DMS53 treated with DMSO at 0.1 percent for 48 hours (cell line): Measurements from ENCODE around the gene C6orf15.

Experiments
- DNase-seq: peaks from one replicate; lab custom pipeline; 2025; ENCODE audit not compliant: unreplicated experiment; lab: John Stamatoyannopoulos, UW

C6orf15 gene

DNA sequence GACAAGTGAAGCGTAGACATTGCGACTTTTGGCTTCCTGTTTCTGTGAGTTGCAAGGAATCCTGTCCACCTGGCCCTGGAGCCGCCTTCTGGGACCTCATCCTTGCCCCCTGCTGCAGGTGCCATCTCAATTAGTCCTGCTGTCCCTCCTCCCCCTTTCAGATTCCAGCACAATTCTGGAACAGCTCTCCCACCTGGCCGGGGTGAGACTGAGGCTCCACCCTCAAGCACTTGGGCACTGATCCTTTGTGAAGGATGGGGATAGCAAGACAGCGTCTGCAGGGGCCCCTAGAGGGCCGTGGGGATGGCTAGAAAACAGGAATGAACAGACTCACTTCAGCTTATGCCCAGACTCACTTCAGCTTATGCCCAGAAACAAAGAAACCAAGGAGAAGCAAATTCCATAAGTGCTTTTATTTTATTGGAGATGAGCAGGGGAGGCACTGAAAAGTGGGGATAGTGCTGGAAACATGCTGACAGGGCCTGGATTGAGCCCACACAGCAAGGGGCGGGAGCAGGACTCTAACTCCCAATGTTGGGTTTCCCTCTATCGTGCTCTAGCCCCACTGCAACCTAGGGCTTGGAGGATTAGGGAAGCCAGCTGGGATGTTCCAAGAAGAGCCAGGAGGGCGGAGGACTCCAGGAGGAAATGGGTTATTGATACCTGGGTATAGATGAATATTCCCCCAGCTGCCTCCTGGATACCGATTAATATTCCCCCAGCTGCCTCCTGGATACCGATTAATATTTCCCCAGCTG is 1.4 kb downstream of the C6orf15 start:
- DNase-seq = no peak

DNA sequence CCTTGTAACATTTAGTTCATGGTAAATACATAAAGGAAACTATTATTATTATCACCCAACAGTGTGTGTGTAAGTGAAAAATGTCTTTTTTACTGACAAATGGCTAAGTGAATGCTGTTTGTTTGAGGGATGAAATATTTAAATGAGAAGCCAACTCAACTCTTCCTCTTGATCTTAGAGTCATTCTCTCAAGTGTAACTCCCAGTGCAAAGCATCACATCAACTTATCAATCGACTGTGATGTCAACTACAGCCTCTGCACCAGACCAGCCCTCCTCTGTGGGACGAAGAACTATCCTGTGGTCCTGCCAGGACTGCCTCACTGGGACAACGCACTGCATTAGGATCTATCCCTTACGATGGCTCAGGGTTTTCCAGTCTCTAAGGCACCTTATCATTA is 5.3 kb downstream of the C6orf15 start:
- no peak for DNase-seq

DNA sequence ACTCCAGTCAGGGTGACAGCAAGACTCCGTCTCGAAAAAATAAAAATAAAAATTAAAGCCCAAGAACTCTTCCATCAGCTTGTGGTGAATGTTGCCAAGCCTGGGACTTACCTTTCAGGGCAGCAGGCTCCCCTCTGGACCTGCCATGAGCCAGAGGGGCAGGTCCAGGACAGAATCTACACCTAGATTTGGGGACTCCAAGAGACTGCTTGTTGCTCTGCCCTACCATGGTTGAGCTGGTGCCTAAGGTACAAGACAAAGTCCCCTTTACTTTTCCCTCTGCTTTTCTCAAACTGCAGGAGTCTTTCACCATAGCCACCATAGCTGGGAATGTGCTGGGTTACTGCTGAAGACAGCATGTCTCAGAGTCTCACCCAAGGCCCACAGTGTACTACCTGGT is 9.2 kb downstream of the C6orf15 start:
- no peak for DNase-seq

DNA sequence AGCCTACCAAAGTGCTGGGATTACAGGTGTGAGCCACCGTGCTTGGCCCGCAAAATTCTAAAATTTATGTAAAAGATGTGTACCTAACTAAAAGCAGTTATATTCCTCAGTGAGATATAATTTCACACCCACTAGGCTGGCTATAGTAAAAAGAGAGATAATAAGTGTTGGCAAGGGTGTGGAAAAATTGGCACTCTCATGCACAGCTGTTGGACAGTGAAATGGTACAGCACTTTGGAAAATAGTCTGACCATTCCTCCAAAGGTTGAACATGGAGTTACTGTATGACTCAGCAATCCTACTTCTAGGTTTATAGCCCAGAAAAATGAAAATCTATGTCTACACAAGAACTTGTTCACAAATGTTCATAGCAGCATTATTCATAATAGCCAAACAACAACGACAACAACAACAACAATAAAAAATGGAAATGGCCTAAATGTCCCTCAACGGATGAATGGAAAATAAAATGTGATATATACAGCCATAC is 13.9 kb downstream of the C6orf15 start:
- DNase-seq = no peak

DNA sequence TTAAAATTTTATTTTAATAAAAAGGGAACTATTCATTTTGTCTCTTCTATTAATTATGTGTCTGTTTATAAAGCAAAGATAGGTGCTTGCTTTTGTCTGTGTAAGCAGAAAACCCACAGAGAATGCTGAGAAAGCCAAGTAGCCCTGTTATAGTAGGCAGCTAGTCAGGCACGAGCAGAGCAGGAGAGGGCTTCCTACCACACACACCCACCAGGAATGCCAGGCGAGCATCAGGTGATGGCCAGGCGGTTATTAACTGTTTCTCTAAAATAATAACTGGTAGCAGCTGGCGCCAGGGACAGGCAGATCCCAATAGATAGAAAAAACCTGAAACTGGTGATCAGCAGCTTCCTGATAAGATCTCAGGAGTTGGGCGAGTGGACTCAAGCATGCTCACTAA is 15.7 kb downstream of the C6orf15 start:
- DNase-seq = no peak

DNA sequence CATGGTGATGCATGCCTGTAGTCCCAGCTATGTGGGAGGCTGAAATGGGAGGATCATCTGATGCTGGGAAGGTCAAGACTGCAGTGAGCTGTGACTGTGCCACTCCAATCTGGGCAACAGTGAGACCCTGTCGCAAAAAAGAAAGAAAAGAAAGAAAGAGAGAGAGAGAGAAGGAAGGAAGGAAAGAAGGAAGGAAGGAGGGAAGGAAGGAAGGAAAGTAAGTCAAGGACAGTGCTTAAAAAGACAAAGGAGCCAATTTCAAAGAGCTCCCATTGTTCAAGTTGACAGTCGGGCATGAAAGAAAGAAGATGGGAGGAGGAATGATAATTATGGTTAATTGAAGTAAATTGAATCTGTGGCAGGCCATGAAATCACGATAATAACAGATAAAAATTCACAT is 16.2 kb downstream of the C6orf15 start:
- no peak for DNase-seq

DNA sequence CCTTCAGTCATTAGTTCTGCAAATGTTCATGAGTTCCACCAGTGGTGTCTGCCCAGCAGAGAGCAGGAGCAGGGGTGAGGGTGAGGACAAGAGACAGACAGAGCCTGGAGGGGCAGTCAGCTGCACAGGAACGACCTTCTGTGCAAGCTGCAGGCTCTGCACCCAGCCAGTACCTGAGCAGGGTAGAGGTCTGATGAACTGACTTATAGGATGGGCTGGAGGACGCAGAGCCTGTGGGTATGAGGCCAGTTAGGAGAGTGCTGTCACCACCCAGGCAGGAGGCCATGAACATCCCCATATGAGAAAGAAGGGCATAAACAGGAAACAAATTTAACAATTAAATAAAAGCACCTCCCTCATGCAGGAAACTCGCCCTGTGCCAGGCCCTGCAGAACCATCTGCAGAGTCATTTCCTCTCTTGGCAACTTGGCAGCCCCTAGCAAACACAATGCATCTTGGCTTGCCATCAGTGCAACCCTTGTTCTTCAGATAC is 17.9 kb downstream of the C6orf15 start:
- DNase-seq = no peak

DNA sequence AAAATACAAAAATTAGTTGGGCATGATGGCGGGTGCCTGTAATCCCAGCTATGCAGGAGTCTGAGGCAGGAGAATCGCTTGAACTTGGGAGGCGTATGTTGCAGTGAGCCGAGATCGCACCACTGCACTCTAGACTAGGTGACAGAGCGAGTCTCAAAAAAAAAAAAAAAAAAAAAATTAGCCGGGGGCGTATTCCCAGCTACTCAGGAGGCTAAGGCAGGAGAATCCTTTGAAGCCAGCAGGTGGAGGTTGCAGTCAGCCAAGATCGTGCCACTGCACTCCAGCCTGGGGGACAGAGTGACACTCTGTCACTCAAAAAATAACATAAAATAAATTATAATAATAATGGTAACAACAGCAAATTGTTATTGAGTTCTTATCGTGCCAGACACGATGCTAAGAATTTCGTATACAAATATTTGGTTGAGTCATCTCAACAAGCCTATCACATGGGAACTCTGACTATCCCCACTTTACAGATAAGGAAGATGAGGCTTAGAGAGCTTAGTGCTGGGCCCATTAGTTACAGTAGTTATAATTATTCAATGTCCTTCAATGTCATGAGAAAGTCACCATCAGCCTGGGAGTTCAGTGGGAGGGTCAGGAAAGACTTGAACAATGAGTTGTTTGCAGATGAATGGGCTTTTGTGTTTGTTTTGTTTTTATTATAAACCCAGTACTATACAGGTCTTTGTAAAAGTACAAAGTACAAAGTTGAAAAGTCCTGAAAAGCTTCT is 19.4 kb downstream of the C6orf15 start:
- DNase-seq = no peak

DNA sequence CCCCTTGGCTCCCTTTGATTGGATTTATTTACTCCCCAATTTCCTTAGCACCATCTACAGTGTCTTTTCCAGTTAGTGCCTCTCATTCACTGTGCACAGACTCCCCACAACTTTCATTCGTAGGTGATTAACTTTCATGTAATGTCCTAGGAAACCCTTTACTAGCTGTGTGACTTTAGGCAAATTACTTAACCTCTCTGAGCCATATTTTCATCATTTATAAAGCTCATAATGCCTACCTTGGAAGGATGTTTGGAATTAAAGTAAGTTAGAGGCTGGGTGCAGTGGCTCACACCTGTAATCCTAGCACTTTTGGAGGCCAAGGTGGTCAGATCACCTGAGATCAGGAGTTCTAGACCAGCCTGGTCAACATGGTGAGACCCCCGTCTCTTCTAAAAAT is 20.1 kb downstream of the C6orf15 start:
- no peak for DNase-seq

DNA sequence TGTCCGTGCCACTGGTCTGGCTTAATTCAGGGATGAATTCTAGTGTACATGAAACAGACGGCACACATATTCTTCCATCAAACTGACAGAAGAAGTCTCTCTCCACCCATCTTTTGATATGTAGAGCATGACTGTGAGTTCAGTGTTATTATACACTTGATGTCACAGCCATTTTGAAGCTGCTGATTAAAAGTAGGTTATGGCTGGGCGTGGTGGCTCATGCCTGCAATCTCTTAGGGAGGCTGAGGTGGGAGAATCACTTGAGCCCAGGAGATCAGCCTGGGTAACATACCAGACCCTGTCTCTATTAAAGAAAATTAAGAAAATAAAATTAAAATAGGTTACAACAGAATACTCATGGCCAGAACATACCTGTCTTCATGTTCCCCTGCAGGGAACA is 20.7 kb downstream of the C6orf15 start:
- DNase-seq = no peak

DNA sequence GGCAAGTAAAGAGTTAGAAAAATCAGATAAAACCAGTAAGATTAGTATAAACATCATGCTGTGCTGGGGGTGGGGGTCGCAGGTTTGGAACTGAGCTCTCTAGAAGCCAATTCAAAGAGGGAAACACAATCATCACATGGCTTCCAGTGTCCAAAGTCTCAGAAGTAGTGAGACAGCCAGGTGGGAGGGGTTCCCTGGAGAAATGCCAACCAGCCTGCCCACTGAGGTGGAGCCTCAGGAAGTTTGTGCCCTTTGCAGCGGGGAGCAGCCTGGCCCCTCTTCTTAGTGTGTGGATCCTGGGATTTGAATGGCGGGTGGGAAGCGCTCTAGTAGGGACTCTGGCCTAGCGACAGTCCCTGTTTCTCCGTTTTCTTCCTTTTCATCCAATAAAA is 21.4 kb downstream of the C6orf15 start:
- no peak for DNase-seq

DNA sequence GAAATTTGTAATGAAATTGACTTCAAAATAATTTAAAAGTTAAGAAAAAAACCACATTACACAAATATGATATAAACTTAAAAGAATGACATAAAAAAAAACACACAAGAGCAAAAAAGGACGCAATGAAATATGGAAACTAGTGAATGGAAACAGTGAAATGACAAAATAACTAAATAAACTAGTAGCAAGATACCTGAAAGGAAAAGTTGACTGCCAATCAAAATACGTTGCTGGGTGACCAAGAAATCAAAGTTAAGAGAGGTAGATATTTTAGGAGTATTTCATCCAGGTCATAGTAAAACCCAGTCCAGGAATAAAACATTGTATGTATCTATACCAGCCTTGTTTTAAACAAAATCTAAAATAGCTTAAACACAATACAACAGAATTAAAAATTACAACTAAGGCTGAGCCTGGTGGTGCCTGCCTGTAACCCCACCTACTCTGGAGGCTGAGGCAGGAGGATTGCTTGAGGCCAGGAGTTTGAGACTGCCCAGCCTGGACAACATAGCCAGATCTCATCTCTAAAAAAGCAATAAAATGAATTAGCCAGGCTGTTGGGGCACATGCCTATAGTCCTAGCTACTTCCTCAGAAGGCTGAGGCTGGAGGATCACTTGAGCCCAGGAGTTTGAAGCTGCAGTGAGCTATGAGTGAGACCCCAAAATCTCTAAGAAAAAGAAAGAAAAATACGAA is 22.0 kb downstream of the C6orf15 start:
- no peak for DNase-seq

DNA sequence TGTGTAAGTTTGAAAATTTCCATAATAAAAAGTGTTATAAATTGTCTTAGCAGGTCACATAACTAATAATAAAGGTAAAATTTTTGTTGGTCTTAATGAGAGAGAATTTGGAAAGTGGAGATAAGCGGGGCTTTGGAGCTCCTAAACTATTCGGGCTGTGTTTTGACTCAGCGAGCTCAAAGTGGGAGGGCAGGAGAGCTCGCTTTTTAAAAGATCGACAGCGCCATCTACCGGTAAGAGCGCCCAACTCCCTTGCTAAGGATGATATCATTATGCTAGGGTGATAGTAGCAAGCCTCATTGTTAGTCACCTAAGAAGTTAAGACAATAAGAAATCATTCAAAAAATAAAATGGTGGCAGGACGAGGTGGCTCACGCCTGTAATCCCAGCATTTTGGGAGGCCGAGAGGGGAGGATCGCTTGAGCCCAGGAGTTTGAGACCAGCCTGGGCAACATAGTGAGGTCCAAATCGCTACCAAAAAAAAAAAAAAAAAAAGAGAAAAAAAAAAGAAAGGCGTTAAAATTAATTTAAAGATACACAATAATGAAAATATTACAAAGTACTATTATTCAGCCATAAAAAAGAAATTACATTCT is 24.8 kb downstream of the C6orf15 start:
- DNase-seq = peak; percentile 54

DNA sequence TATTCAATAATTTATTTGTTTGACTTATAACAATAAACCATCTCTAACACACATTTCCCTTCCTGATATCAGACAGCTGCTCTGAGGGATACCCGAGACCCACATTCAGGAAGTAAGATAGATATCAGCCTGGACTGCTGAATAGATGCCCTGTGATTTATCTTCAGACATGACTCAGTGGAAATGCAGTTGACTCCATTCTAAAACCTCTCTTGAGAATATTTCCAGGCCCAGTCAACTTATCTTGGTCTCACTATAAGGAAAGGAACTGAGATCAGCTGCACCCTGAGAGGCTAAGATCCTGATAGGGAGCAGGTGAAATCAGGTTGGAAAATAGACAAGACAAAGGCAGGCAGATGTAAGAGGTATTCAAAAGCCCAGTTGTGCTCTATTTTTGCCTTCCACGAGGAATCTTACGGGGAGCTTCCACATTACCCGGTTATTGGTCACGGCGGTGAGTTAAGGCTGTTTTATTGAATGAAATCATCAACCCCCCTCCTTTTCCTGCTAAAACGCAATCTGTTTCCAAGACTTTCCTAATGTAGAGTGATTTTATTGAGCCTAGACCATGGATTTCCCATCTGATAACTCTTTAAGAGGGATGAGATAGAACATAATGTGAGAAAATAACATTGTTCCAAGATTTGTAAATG is 25.5 kb downstream of the C6orf15 start:
- no peak for DNase-seq

DNA sequence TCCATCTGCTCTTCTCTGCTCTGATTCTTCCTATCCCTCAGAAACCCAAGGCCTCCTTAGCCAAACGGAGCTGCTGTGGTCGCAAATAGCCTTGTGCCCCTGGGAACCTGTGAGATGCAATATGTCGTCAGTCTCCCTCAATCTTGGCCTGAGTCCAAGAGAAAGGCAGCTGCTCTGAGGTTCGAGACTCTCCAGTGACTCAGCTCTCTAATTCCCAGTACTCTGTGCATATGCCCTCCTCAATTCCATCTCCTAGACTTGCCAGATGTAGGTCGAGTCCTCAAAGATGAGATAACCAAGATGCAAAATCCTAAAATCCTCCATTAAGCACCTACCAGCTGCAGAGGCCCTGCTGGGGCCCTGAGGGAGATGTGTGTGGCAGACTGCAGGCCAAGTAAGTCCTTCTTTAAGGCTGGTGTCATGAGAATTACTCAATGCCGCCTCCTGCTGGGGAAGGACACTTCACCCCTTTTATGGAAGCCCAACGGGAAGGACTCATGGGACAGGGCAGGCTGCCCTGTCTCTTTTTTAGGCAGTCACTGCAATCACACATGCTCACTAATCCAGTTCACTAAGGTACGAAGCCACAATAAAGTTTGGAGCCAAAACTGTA is 28.5 kb downstream of the C6orf15 start:
- no peak for DNase-seq

DNA sequence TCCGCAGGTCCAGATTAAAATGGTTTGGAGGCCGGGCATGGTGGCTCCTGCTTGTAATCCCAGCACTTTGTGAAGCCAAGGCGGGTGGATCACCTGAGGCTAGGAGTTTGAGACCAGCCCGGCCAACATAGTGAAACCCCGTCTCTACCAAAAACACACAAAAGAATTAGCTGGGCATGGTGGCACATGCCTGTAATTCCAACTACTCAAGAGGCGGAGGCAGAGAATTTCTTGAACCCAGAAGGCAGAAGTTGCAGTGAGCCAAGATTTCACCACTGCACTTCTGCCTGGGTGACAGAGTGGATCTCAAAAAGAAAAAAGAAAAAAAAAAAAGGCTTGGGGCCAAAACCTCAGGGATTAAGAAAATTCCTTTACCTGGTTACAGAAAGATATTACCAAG is 30.5 kb downstream of the C6orf15 start:
- DNase-seq = no peak

DNA sequence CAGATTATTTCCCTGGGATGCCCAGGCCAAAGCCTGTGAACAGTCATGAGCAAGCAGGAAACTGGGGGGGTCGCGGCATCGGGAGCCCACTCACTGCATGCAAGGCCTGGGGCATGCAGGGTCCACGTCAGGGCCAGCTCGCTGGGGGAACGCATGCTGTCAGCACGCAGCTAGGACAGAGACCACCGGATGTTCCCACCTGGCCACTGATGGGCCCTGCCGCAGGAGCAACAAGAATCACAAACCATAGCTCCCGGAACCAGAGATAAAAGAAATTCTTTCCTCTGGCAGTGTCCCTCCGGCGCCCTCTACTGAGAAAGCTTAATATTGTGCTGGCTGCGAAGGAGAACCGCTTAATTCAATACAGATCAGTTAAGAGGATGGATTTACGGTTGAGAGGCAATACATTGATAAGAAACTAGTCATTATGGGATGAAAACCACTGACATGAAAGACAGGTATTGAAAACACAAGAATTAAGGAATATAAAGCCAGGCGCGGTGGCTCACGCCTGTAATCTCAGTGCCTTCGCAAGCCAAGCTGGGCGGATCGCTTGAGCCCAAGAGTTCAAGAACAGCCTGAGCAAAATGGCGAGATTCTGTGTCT is 32.6 kb downstream of the C6orf15 start:
- peak; percentile 72 for DNase-seq

DNA sequence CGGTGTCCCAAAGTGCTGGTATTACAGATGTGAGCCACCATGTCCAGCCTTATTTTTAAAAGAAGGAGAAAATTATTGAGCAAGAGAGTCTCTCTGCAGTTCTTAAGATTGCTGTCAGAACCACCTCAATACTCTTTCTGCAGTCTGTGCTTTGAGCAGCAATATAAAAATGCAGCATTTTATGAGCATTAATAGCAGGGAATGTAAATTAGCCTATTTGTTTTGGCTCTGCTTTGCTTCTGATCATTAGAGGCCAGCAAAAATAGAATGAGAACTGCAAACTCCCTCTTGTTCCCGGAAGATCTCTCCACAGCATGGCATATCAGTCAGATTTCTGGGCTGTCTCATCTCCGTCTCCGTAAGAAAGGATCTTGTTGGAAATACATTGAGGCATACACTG is 35.8 kb downstream of the C6orf15 start:
- DNase-seq = no peak

DNA sequence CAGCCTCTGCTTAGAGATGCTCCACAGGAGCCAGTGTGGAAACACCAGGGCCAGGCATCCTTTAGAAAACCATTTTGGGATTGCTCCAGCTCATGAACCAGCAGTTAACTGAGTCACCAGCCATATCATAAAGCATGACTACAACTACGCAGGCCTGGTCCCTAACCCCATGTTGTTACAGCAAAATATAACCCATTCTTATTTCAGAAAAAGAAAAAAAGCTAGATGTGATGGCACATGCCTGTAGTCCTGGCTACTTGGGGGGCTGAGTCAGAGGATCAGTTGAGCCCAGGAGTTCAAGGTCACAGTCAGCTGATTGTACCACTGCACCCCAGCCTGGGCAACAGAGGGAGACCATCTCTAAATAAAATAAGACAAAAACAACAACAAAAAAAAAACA is 36.8 kb downstream of the C6orf15 start:
- DNase-seq = no peak

DNA sequence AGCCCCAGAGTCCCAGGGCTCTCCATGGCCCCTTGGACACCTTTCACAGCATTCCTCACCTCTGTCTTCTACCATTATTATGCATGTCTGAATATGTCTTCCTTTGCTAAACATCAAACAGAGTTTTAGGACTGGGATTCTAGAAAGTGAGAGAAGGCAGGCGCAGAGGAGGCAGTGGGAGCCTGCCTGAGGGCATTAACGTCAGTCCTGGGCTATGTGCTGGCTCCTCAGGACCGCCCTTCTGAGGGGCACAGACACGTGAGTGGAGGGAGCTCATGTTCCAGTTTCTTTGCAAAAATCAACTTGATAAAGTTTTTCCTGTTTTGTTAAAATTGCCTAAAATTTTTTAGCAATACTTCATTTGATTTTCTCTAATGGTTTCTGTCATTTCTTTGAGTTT is 38.0 kb downstream of the C6orf15 start:
- DNase-seq = no peak
